NCI-H345 treated with DMSO at 0.1 percent for 48 hours (cell line): Measurements from ENCODE around the gene PTTG1IP.
A peak's percentile ranks its signal among the peaks of the same experiment; 100 is the strongest.

Experiments used
- DNase-seq: peaks from one replicate; lab custom pipeline; 2025; ENCODE audit not compliant: unreplicated experiment; lab: John Stamatoyannopoulos, UW

PTTG1IP gene

GRCh38 chr21:44869781-44870747 lies 3.4 kb downstream of the PTTG1IP start:
- no peak for DNase-seq

GRCh38 chr21:44868707-44869106 lies 4.8 kb downstream of the PTTG1IP start:
- no peak for DNase-seq

DNA sequence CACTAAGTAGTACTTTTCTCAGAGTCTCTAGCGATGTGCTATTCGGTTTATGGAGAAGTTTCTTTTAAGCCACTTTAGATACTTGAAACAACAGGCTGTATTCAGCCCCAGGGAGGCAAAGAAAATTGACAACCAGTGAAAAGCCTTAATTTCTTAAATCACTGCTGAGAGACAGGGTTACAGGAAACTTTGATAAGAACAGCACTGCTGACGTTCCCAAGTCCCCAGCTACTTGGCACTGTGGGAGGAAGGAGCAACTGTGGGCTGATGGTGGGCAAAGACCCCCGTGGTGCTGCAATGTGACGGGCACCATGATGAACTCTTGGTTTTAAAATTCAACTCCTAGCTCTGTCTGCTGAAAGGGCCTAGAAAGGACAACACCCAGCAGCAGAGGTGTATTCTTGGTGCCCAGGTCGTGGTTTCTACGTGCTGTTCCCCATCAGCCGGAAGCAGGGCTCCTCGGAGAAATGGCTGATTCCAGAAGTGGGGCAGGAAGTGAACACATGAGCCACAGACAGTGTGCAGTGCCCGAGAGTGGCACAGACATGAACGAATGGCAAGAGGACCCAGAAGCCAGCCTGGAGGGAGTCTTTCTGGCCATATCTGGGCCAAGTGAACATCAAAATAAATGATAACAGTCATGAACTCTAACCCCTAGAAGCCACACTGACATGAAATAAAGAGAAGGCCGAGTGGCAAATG lies 5.3 kb downstream of the PTTG1IP start:
- no peak for DNase-seq

GRCh38 chr21:44867464-44867863 lies 6.0 kb downstream of the PTTG1IP start:
- DNase-seq, result no peak

GRCh38 chr21:44866780-44867179 lies 6.7 kb downstream of the PTTG1IP start:
- DNase-seq, result peak; percentile 54

DNA sequence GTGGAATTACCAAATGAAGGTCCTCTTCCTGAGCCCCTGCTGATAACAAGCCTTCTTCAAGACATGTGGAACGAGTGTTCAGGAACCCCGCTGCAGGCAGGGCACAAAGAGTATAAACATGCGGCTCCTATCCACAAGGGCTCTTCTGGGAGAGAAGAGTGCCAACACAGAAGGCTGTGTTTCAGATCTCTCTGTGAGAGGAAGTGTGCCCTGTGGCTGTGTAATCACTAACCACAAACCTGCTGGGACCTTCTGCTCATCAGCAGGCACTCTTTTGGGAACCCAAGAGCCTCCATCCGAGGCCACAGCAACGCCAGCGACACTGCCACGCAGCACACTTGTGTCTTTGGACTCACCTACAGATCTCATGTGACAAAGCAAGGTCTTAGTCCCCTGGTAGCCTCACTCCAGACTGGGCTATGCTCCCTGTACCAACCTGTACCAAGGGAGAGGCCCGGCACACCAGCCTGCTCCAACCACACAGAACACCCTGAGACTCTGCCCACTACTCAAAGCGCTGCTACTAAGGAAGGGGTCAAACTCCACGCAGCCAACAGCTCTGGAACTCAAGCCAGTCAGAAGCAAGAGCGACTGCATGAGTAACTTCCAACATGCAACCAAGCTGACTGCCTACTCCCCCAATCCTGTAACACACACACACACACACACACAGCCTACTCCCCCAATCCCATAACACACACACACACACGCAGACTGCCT lies 7.8 kb downstream of the PTTG1IP start:
- no peak for DNase-seq

GRCh38 chr21:44862869-44863685 lies 10.4 kb downstream of the PTTG1IP start:
- no peak for DNase-seq

DNA sequence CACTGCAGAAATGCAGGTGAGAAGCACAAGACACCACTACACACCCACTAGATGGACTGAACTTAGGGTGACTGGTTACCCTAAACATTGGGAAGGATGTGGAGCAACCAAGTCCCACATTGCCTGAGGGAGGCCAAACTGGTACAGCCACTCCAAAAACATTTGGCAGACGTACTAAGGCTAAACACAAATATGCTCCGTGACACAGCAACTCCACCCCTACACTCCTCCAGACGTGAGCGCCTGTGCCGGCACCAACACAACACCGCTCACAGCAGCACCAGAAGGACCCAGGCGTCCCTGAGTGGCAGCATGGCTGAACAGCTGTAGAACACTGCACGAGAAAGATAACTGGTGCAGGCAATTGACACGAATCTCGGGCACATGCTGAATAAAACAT lies 14.7 kb downstream of the PTTG1IP start:
- DNase-seq, result no peak

DNA sequence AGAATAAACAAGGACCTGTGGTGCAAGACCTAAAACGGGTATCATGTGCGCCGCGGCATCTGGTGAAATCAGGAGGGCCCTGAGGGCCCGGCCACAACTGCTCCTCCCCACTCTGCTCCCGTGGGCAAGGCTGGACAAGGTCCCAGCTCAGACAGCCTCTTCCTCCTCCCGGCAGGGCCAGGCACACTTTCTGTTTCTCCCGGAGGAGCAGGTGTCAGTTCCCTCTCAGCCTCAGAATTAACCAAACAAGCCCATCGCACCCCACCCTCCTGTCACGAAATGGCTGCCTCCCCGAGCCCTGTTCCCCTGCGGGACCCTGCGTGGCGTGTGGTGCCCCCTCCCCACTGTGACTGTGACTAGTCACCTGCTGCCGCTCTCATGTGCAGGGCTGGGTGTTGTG lies 15.2 kb downstream of the PTTG1IP start:
- DNase-seq, result no peak

DNA sequence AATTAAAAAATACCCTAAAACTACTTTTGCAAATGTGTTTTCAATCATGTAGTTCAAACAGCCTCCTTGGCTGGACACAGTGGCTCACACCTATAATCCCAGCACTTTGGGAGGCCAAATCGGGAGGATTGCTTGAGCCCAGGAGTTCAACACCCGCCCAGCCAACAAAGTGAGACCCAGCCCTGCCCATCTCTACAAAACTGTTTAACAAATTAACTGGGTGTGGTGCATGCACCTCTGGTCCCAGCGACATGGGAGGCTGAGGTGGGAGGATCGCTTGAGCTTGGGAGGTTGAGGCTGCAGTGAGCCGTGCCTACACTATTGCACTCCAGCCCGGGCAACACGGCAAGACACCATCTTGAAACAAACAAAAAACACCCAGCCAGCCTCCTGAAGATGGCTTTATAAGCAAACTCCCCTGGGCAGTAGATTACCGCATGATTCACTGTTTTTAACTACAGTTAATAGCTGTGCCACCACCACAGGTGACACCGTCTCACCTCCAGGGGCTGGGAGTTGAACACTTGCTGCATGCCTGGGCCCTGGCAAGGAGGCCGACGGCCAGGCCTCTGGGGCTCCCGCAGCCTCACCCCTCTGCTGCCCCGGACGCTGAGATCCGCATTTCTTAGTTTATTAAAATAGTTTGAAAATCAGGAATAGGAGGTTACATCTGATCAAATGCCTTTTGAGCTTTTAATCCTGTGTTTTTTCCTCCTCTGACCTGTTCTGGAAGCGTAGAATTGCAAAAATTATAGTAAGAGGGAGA lies 16.2 kb downstream of the PTTG1IP start:
- DNase-seq, result no peak

DNA sequence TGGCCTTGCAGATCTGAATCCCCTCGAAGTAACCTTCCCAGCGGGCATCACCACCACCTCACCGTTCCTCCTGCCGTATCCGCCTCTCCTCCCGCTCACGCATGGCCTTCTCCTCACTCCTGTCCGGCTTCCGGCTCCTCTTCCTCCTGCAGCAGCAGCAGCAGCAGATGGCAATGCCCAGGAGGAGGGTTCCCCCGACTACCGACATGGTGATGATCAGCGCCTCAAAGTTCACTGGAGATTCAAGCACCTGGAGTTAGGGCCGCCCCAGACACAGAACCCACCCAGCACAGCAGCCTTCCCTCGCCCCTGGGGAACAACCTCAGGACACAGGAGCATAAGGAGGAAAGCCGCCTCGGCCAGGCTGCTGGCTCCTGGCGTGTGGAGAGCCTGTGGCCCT lies 17.4 kb downstream of the PTTG1IP start:
- no peak for DNase-seq

- no peak for DNase-seq
These were observed 17.9 kb downstream of the PTTG1IP start for GRCh38 chr21:44855572-44855971.

DNA sequence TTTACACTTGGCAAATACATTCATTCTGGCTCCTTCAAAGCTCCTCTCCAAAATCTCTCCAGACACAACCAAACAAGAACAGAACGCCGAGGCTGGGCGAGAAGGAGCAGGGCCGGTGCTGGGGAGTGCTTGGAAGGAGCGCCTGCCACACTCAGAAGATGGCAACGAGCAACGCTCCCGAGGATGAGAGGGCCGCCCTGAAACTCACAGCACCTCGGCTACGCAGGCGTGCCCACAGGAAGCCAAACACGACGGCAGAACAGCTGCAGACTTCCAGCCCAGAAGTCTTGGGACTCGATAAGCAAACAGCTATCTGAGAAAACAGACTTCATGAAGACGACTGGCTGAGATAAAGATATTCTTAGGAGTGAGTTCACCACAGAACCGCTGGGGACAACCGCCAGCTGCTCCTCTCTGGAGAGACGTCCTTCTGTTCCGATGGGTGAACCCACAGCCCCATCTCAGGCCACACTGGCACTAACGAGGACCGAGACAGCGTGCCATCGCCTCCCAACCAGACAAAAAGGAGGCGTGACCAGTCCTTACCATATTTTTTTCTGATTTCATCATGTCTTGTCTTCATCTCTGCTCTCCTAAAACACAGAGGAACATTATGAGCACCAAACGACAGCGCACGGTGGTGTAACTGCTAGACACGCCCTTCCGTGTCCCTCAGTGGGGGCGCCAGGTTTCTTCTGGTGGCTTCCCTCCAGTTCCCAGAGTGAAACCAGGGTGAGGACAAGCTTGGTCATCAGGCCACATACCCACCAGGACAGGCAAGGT lies 18.6 kb downstream of the PTTG1IP start:
- DNase-seq, result no peak

DNA sequence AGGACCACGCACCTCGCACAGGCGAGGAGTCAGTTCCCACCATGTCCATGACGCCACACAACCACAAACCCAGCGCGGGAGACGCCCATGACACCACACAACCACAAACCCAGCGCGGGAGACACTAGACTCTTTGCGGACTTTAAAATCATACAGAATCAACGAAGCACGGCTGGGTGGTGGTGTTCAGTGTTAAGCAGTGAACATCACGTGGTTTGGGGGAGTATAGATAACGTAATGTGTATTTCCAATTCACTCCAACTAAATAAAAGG lies 19.2 kb downstream of the PTTG1IP start:
- DNase-seq, result no peak

- DNase-seq, result no peak
These were observed 19.7 kb downstream of the PTTG1IP start for GRCh38 chr21:44853601-44854390.

- DNase-seq, result no peak
These were observed 22.4 kb downstream of the PTTG1IP start for GRCh38 chr21:44850905-44851657.

DNA sequence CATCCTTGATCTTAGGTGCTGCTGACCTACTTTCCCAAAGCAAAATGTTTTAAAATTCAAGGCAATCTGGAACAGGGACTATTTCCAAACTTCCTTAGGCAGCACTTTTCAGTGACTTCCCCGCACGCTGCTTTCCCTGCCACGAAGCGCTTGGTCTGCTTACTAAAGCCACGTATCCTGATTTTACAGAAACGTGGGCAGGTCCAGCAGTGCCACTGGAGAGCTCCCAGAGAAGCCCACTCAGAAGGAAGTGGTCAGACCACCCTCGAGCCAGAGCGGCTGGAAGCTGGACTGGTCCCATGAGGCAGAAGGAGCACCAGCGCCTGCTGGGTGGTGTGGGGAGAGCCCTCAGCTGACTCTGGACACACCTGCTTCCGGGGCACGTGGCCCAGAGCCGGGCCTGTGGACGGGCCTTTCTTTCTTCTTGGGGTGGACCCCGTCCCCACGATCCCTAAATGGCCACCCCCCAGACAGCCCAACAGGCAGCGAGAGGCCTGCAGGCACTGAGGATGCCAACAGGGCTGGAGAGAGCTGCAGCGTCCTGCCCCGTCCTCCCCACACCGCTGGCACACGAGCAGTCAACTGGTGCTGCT lies 23.2 kb downstream of the PTTG1IP start:
- no peak for DNase-seq
